ENCODE results near the gene PHEX.
"Not testable (repeated sequence)": the region's sequence is repeated elsewhere in the genome, so short reads cannot be mapped to it uniquely, and the experiment has no call there.

Gene PHEX

DNA sequence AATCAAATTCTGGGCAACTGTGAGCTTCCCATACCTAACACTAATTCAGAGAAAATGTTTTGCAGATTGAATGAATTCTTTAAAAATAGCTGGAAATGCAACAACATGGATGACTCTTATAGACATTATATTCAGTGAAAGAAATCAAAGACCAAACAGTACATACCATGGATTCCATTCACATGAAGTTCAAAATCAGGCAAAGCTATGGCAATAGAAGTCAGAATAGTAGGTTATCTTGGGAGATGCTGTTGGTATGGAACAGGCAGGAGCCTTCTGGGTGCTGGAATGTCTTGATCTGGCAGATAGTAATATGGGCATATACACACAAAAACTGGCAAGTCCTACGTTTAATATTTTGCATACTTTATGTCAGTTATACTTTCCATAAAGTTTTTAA lies 215.0 kb downstream of the PHEX start:
- DNase-seq (ENCODE audit: low spot score), result no peak

GRCh38 chrX:22248401-22248800 lies 216.3 kb downstream of the PHEX start:
- peak; percentile 3 for DNase-seq (ENCODE audit: low spot score)

DNA sequence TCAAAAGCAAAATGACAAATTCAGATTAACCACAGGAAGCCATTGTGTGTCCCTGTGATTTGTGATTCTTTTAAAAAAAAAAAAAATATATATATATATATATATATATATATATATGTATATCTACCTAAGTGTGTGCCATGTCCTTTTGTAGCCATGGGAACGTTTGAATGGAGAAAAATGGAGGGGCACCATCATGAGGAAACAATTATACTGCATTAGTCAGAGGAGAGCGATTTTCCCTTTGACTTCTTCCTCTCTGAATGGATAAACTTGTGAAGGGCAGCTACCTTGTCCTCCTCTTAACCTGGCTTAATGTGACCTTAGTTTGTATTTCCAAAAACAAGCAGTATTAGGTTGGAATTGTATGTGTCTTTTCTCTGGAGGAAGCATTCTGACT lies 217.2 kb downstream of the PHEX start:
- DNase-seq (ENCODE audit: low spot score), result no peak

GRCh38 chrX:22268706-22269105 lies 236.6 kb downstream of the PHEX start:
- DNase-seq (ENCODE audit: low spot score), result no peak

DNA sequence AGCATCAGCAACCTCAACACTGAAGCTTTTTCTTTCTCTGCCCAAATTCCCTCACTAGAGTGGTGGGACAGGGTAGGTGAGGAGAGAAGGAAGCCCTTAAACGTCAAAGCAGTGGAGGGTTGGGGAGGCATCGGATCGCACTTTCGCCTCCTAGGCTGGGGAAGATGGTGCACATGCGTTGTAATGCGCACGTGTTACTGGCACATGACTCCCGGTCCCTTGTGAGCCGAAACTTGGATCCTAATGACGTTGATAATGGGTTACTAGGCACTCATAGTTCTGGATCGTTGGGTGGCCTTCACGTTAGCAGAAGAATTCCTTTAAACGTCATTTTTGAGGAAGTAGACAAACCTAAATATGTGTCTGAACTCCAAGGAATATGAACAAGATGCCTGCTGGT lies 240.5 kb downstream of the PHEX start, which contains the start of gene CBLL2:
Gene CBLL2 (plus strand): TSS at position 301 of the 400 bp plus-strand sequence. CDS start 79 bp downstream, at position 380.
- DNase-seq (ENCODE audit: low spot score), result no peak

GRCh38 chrX:22273714-22274317 lies 241.7 kb downstream of the PHEX start:
- DNase-seq (ENCODE audit: low spot score), result no peak

- no peak for DNase-seq (ENCODE audit: low spot score)
Observed at GRCh38 chrX:22276781-22277180, 244.7 kb downstream of the PHEX start.

- DNase-seq (ENCODE audit: low spot score), result no peak
Observed at GRCh38 chrX:22278375-22278774, 246.2 kb downstream of the PHEX start.

DNA sequence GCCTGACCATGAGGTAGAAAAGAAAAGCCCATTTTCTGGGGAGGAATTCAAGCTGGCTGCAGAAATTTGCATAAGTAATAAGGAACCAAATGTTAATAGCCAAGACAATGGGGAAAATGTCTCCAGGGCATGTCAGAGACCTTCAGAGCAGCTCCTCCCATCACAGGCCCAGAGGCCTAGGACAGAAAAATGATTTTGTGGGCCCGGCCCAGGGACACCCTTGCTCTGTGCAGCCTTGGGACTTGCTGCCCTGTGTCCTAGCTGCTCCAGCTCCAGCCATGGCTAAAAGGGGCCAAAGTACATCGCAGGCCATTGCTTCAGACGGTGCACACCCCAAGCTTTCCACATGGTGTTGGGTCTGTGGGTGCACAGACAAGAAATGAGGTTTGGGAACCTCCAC lies 257.1 kb downstream of the PHEX start:
- DNase-seq (ENCODE audit: low spot score), result not testable (repeated sequence)

DNA sequence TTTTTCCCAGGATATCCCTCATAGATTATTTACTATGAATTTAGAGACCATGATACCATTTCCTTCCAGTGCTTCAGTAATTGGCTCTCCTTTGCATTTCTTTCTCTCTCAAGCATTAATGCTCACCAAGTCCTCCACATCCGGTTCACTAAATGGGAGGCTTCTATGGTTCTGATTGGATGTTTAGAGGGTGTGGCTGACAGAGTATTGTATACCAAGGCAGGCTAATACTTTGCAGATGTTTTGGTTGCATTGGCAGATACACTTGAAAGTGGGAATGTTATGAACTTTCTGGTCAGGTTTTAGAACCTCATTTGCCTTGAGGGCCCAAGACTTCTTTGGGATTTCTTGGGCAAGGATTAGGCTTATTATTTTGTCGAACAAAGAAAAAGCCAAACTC lies 264.7 kb downstream of the PHEX start:
- DNase-seq (ENCODE audit: low spot score), result no peak

- DNase-seq (ENCODE audit: low spot score), result peak; percentile 7
Observed at GRCh38 chrX:22300130-22300529, 268.0 kb downstream of the PHEX start.

All from Ammon's horn (tissue), 1 donor.